Esophagus squamous epithelium (tissue), 4 donors: Measurements from ENCODE around the gene KIAA0513.

ENCODE experiments used
- CTCF ChIP-seq, 6 experiments: fragments of 450-650 bp in 4 of 6; fragments of 200-600 bp in 2 of 6; sonication (generic) in 2 of 6; IDR thresholded peaks; one replicate each; pipeline ENCODE4 v1.5.1; 2016 to 2019; ENCODE audit warnings: antibody characterized with exemption in 6 of 6, mild to moderate bottlenecking in 4 of 6, moderate library complexity in 4 of 6
- POLR2A ChIP-seq, 4 donors: fragments of 450-650 bp; IDR thresholded peaks; one replicate each; pipeline ENCODE4 v1.6.1; 2017; ENCODE audit warnings: antibody characterized with exemption in 4 of 4, mild to moderate bottlenecking in 4 of 4, moderate library complexity in 3 of 4

- TF ChIP-seq CTCF (IDR thresholded peaks at IDR 0.05): no peak
- TF ChIP-seq POLR2A (IDR thresholded peaks at IDR 0.05): no peak
Observed at GRCh38 chr16:85141491-85142128, 114.0 kb downstream of the KIAA0513 start.
